HUES6 (cell line): ENCODE data around the gene HCN1.

Experiments
- H3K27ac ChIP-seq: 2 replicates; pipeline ENCODE4 v1.7.0; 2013; ENCODE audit warnings: low read depth, mild to moderate bottlenecking, low read length, inconsistent platforms
- H3K27me3 ChIP-seq: 2 replicates; pipeline ENCODE4 v1.6.1; 2013; ENCODE audit warnings: low read length; ENCODE audit not compliant: control insufficient read depth, insufficient read depth
- H3K36me3 ChIP-seq: 2 replicates; pipeline ENCODE4 v1.6.1; 2013; ENCODE audit warnings: low read length; ENCODE audit not compliant: control insufficient read depth, insufficient read depth
- H3K4me1 ChIP-seq: 2 replicates; pipeline ENCODE4 v1.6.1; 2013; ENCODE audit warnings: low read length; ENCODE audit not compliant: control insufficient read depth, insufficient read depth
- H3K4me3 ChIP-seq: 2 replicates; pipeline ENCODE4 v1.5.1; 2013; ENCODE audit warnings: low read depth, low read length
- H3K9ac ChIP-seq: one replicate; pipeline ENCODE4 v1.6.1; 2013; ENCODE audit warnings: mild to moderate bottlenecking, low read length
- H3K9me3 ChIP-seq: 2 replicates; pipeline ENCODE4 v1.6.1; 2013; ENCODE audit warnings: low read depth, low read length; ENCODE audit not compliant: control insufficient read depth, insufficient read depth

The HCN1 gene

GRCh38 chr5:45284436-45284835 lies 411.7 kb downstream of the HCN1 start:
- Histone ChIP-seq H3K27me3 (no peaks in the 10 kb centered on the region), H3K27ac (no peak overlapping the region), H3K4me3 (no peak overlapping the region), H3K9me3 (peaks cover 16% of the 10 kb centered on the region), H3K9ac (no peak overlapping the region), H3K4me1 (peaks cover under 1% of the 10 kb centered on the region; the same call in 1 of the 2 replicates), H3K36me3 (peaks cover 3% of the 10 kb centered on the region)

GRCh38 chr5:45281081-45281480 lies 415.1 kb downstream of the HCN1 start:
- H3K27me3 ChIP-seq = no peaks in the 10 kb centered on the region
- H3K9ac ChIP-seq = no peak overlapping the region
- H3K9me3 ChIP-seq = peaks cover 16% of the 10 kb centered on the region
- H3K36me3 ChIP-seq = peaks cover 3% of the 10 kb centered on the region
- H3K4me3 ChIP-seq = no peak overlapping the region
- H3K27ac ChIP-seq = no peak overlapping the region
- H3K4me1 ChIP-seq = peaks cover 3% of the 10 kb centered on the region; the same call in 1 of the 2 replicates

- Histone ChIP-seq H3K27me3 (no peaks in the 10 kb centered on the region), H3K4me1 (peaks cover 3% of the 10 kb centered on the region; the same call in 1 of the 2 replicates), H3K9me3 (peaks cover 16% of the 10 kb centered on the region), H3K27ac (no peak overlapping the region), H3K9ac (no peak overlapping the region), H3K4me3 (no peak overlapping the region), H3K36me3 (peaks cover 3% of the 10 kb centered on the region)
These were observed 417.1 kb downstream of the HCN1 start for GRCh38 chr5:45279109-45279508.

- Histone ChIP-seq H3K36me3 (peaks cover 3% of the 10 kb centered on the region), H3K27ac (no peak overlapping the region), H3K4me1 (peaks cover 3% of the 10 kb centered on the region; the same call in 1 of the 2 replicates), H3K4me3 (no peak overlapping the region), H3K27me3 (no peaks in the 10 kb centered on the region), H3K9ac (no peak overlapping the region), H3K9me3 (peaks cover 10% of the 10 kb centered on the region; the same call in 1 of the 2 replicates)
These were observed 418.3 kb downstream of the HCN1 start for GRCh38 chr5:45277860-45278259.

GRCh38 chr5:45274241-45274640 lies 421.9 kb downstream of the HCN1 start:
- no peaks in the 10 kb centered on the region for H3K27me3 ChIP-seq
- no peak overlapping the region for H3K27ac ChIP-seq
- H3K9me3 ChIP-seq = no peaks in the 10 kb centered on the region; the same call in 1 of the 2 replicates
- no peak overlapping the region for H3K9ac ChIP-seq
- H3K36me3 ChIP-seq = no peaks in the 10 kb centered on the region
- peaks cover 1% of the 10 kb centered on the region; the same call in 1 of the 2 replicates for H3K4me1 ChIP-seq
- H3K4me3 ChIP-seq = no peak overlapping the region

GRCh38 chr5:45271626-45272025 lies 424.6 kb downstream of the HCN1 start:
- Histone ChIP-seq H3K4me3 (no peak overlapping the region), H3K9me3 (no peaks in the 10 kb centered on the region), H3K4me1 (no peaks in the 10 kb centered on the region), H3K36me3 (no peaks in the 10 kb centered on the region), H3K9ac (no peak overlapping the region), H3K27ac (no peak overlapping the region), H3K27me3 (no peaks in the 10 kb centered on the region)

- no peaks in the 10 kb centered on the region for H3K36me3 ChIP-seq
- H3K4me1 ChIP-seq = no peaks in the 10 kb centered on the region
- no peaks in the 10 kb centered on the region for H3K9me3 ChIP-seq
- no peaks in the 10 kb centered on the region for H3K27me3 ChIP-seq
- no peak overlapping the region for H3K4me3 ChIP-seq
- H3K27ac ChIP-seq = no peak overlapping the region
- H3K9ac ChIP-seq = no peak overlapping the region
These were observed 431.7 kb downstream of the HCN1 start for GRCh38 chr5:45264447-45264846.

- Histone ChIP-seq H3K36me3 (no peaks in the 10 kb centered on the region), H3K4me1 (no peaks in the 10 kb centered on the region), H3K27me3 (no peaks in the 10 kb centered on the region), H3K9me3 (no peaks in the 10 kb centered on the region), H3K27ac (no peak overlapping the region), H3K9ac (no peak overlapping the region), H3K4me3 (no peak overlapping the region)
These were observed 434.1 kb downstream of the HCN1 start for GRCh38 chr5:45262061-45262590.

- H3K4me1 ChIP-seq = no peaks in the 10 kb centered on the region
These were observed 435.1 kb downstream of the HCN1 start for GRCh38 chr5:45261125-45261524.

GRCh38 chr5:45260292-45260691 lies 435.9 kb downstream of the HCN1 start:
- H3K27me3 ChIP-seq = no peaks in the 10 kb centered on the region
- H3K4me1 ChIP-seq = no peaks in the 10 kb centered on the region
- no peak overlapping the region for H3K27ac ChIP-seq
- no peak overlapping the region for H3K9ac ChIP-seq
- H3K9me3 ChIP-seq = no peaks in the 10 kb centered on the region
- H3K4me3 ChIP-seq = no peak overlapping the region
- H3K36me3 ChIP-seq = no peaks in the 10 kb centered on the region

More at GRCh38 chr5:45261125-45261524, 435.1 kb downstream of the HCN1 start:
- Histone ChIP-seq H3K27me3 (no peaks in the 10 kb centered on the region), H3K27ac (no peak overlapping the region), H3K9me3 (no peaks in the 10 kb centered on the region), H3K36me3 (no peaks in the 10 kb centered on the region), H3K9ac (no peak overlapping the region), H3K4me3 (no peak overlapping the region)

- no peaks in the 10 kb centered on the region for H3K4me1 ChIP-seq
- H3K27me3 ChIP-seq = no peaks in the 10 kb centered on the region
- no peak overlapping the region for H3K27ac ChIP-seq
- no peak overlapping the region for H3K4me3 ChIP-seq
- no peak overlapping the region for H3K9ac ChIP-seq
- no peaks in the 10 kb centered on the region for H3K36me3 ChIP-seq
- H3K9me3 ChIP-seq = peaks cover 16% of the 10 kb centered on the region
These were observed 443.2 kb downstream of the HCN1 start for GRCh38 chr5:45252978-45253377.
